GM19455 (cell line): ENCODE data around the gene LOC101059915.
"Not testable (repeated sequence)": the region's sequence is repeated elsewhere in the genome, so short reads cannot be mapped to it uniquely, and the experiment has no call there.

ENCODE experiments used
- ATAC-seq: cut with Tn5 transposase; IDR thresholded peaks from one replicate; pipeline ENCODE4 v1.9.1; 2021; ENCODE audit not compliant: unreplicated experiment

The LOC101059915 gene

GRCh38 chrX:71671043-71671780 is 3.9 kb downstream of the LOC101059915 start:
- no peak for ATAC-seq

- ATAC-seq = no peak
Measured at GRCh38 chrX:71671938-71672337, 4.6 kb downstream of the LOC101059915 start.

- not testable (repeated sequence) for ATAC-seq
Measured at GRCh38 chrX:71675636-71676035, 8.3 kb downstream of the LOC101059915 start.

- not testable (repeated sequence) for ATAC-seq
Measured at GRCh38 chrX:71676068-71676795, 8.9 kb downstream of the LOC101059915 start.

GRCh38 chrX:71677195-71677594 is 9.8 kb downstream of the LOC101059915 start:
- not testable (repeated sequence) for ATAC-seq

GRCh38 chrX:71679575-71680207 is 12.3 kb downstream of the LOC101059915 start:
- ATAC-seq = no peak

GRCh38 chrX:71696641-71697465 is 29.5 kb downstream of the LOC101059915 start:
- peak; percentile 77 for ATAC-seq

GRCh38 chrX:71697466-71698298 is 30.3 kb downstream of the LOC101059915 start:
- peak; percentile 43 for ATAC-seq

- ATAC-seq = not testable (repeated sequence)
Measured at GRCh38 chrX:71698299-71699022, 31.1 kb downstream of the LOC101059915 start.

GRCh38 chrX:71699023-71699344 is 31.6 kb downstream of the LOC101059915 start:
- ATAC-seq = not testable (repeated sequence)

GRCh38 chrX:71702853-71703252 is 35.5 kb downstream of the LOC101059915 start:
- not testable (repeated sequence) for ATAC-seq

- not testable (repeated sequence) for ATAC-seq
Measured at GRCh38 chrX:71714064-71714463, 46.7 kb downstream of the LOC101059915 start.

- ATAC-seq = not testable (repeated sequence)
Measured at GRCh38 chrX:71715551-71715950, 48.2 kb downstream of the LOC101059915 start.

GRCh38 chrX:71716323-71716722 is 49.0 kb downstream of the LOC101059915 start:
- ATAC-seq = not testable (repeated sequence)

GRCh38 chrX:71718185-71718584 is 50.8 kb downstream of the LOC101059915 start, which contains the start of gene CXorf49:
Gene CXorf49 (minus strand): TSS chrX:71718285. CDS start chrX:71718151, 134 bp downstream.
- ATAC-seq = not testable (repeated sequence)

GRCh38 chrX:71719195-71719594 is 51.8 kb downstream of the LOC101059915 start:
- not testable (repeated sequence) for ATAC-seq

- ATAC-seq = not testable (repeated sequence)
Measured at GRCh38 chrX:71720289-71720886, 53.0 kb downstream of the LOC101059915 start.
